SW 1271 (cell line): ENCODE measurements around the gene ANKRD11.
"Not testable (repeated sequence)": the region's sequence is repeated elsewhere in the genome, so short reads cannot be mapped to it uniquely, and the experiment has no call there.

Experiments
- DNase-seq, 2 experiments: peaks; one replicate each; lab custom pipeline; 2025; lab: John Stamatoyannopoulos, UW

ANKRD11 gene

DNA sequence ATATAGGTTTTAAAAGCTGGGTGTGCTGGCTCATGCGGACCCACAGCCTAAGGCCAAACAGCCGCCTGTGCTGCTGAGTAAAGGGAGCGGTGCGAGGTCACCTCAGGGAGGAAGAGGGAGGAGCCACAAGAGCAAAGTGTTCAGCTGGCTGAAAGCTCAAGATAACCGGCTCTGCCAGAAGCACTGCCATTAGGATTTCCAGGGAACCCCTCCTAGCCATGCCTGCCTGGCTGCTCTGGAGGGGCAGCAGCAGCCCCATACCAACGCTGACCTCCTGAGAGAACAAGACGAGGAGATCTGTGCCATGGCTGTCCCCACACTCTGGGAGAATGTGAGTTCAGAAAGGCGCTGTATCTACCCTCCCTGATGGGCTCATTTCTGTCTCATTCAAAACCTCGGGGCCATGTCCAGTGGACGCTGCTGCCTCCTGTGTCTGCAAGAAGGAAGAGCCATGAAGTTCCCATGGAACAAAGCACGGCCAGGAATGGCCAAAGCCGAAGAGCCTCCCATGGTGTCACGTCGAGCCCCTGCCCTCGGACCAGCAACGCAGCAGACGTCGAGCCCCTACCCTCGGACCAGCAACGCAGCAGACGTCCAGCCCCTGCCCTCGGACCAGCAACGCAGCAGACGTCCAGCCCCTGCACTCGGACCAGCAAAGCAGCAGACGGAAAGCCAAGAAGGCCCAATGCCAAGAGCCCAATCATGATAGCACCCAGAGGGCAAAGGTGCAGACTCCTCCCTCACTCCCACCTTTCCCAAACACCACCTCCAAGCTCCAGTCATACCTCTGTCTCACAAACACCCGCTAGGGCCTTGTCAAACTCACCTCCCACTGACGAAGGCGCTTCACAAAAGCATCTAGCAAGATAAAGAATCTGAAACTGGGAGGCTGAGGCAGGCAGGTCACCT is 107.0 kb downstream of the ANKRD11 start:
- DNase-seq = no peak

DNA sequence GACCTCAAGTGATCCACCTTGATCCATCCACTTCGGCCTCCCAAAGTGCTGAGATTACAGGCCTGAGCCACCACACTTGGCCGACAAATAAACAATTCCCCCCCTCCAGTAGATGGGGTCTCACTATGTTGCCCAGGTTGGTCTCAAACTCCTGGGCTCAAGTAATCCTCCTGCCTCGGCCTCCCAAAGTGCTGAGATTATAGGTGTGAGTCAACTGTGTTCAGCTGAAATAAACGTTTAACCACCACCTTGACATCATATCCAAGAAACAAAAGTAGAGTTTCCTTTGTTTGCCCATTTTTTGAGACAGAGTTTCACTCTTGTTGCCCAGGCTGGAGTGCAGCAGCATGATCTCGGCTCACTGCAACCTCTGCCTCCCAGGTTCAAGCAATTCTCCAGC is 107.8 kb downstream of the ANKRD11 start:
- DNase-seq = not testable (repeated sequence)

DNA sequence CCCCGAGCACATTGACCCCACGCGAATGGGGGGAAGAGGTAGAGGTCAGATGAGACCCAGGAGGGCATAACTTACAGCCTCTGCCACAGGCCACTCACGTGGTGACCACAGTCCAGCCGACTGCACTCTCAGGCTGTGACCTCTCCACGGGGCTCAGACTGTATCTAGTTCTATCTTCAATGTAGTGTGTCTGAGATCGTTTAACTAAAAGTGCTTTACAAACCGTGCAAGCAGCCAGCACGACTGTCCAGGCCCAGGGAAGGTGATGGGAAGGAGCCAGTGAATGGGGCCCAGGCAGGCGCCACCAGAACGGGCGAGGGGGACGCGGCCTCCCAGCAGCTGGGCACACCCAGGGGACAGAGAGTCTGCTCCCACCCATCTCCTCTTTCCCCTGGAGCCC is 108.6 kb downstream of the ANKRD11 start:
- DNase-seq = no peak

- no peak for DNase-seq
Measured at GRCh38 chr16:89380681-89381080, 109.7 kb downstream of the ANKRD11 start.

DNA sequence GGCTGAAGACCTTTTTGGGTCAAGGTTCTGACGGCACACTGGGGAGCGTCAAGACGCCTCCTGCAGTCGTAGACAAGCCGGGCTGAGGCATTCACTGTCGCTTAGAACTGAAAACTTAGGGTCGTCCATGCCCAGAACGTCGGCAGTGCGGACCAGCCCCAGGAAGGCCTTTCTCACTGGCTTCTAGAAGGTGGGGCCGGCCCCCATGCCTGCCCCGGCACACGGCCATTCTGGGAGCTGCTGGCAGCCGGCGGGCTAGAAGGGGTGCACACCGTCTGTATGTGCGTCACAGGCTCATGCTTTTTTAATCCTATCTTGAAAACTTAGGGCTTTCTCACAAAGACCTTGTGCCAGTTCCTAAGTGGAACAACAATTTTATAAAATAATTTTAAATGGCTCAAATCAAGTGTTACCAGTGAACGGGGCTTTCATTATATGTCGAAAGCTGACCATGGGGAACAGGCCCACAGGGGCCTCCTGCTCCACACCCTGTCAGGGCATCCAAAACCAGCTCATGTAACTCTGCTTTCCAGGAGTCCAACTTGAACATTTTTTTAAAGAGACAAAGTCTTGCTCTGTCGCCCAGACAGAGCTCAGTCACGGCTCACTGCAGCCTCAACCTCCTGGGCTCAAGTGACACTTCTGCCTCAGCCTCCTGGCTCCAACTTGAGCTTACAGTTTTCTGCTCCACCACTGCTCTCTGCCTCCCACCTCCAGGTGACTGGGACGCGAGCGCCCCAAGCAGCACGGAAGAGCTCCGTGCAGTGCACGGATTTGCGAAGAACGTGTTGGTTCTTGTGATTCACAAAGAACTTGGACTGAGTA is 111.2 kb downstream of the ANKRD11 start:
- DNase-seq = no peak

DNA sequence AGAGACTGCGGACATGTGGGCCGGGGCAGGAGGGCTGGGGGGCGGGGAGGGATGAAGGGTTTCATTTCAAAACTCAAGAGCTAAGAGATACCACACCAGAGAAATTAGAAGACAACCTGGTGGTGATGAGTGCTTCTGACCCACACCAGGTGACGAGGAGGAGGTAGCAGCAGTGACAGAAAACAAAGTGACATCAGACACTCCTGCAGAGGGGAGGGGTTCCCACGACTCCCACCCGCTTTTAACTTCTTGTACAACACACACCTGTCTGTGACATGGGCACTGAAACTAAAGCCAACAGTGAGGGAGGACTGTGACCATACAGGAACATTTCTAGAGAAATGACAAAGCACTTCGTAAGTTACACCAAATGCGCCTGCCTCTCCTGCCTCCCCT is 112.9 kb downstream of the ANKRD11 start:
- DNase-seq = no peak

DNA sequence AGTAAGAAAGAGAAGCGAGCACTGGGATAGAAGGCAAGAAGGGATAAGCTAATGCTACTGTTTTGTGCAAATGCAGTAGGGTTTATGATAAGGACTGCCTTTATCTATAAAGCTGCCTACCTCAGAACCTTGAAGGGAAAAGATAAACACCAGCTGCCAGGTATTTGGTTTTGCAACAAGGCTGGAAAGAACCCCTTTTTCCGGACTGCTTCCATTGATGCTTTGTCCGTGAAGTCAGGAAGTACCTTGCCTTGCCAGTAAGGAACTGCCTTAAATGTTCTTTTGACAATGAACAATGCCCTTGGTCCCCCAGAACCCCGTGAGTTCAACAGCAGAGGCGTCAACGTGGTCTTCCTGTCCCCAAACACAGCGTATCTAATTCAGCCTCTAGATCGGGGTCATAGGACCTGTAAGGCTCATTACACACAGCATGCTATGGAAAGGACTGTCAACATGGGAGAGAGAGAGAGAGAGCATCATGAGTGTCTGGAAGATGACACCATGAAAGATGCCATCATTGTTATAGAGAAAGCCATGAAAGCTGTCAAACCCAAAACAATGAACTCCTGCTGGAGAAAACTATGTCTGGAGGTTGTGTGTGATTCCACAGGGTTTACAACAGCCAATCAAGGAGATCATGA is 113.4 kb downstream of the ANKRD11 start:
- DNase-seq = no peak

DNA sequence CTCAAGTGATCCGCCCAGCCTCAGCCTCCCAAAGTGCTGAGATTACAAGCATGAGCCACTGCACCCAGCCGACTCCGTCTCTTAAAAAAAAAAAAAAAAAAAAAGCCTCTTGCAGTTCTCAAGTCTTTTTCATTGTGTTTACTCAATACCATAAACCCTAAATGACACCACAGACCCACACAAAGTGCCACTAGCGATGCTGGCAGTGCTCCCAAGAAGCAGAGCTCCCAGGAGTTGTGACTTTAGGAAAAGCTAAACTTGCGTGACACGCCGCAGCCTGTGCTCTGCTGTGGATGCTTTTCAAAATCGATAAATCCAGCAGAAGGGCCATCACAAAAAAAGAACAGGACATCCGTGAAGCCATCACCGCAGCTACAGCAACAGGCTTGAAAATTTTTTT is 114.7 kb downstream of the ANKRD11 start:
- DNase-seq = no peak

- no peak for DNase-seq
Measured at GRCh38 chr16:89375021-89375420, 115.3 kb downstream of the ANKRD11 start.

GRCh38 chr16:89374393-89374960 is 115.9 kb downstream of the ANKRD11 start:
- no peak for DNase-seq

GRCh38 chr16:89373355-89374110 is 116.8 kb downstream of the ANKRD11 start:
- no peak for DNase-seq

DNA sequence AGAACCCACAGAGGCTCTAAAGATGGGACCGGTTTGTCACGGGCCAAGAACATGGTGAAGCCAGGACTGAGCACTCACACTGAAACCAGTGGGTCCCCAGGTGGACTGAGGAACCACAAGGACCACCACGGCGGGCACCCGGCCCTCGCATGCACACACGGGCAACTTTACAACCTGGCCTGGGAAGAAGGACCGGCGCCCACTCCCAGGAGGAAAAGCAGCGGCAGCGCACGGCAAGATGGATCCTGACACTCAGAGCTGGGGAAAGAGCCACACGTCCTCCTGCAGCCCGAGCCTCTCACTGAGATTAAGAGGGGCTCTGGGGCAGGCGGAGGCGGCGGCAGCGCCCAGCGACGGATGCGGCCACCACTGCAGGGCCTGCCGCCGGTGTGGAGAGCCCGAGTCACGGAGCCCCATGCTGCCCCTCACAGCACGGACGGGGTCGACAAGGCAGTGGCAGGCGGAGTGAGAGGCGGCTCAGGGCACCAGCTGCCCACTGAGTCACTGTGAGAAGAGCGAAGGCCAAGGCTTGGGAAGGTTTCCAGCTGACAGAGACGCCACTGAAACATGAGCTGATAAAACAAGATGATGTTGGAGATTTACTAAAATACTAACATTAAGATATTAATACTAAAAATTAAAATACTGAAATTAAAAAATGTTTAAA is 118.3 kb downstream of the ANKRD11 start:
- DNase-seq = no peak

- no peak for DNase-seq
Measured at GRCh38 chr16:89371386-89371785, 119.0 kb downstream of the ANKRD11 start.

- DNase-seq = no peak
Measured at GRCh38 chr16:89370601-89371000, 119.8 kb downstream of the ANKRD11 start.

- DNase-seq = no peak
Measured at GRCh38 chr16:89370081-89370511, 120.3 kb downstream of the ANKRD11 start.

GRCh38 chr16:89369266-89369895 is 121.0 kb downstream of the ANKRD11 start:
- DNase-seq = no peak

DNA sequence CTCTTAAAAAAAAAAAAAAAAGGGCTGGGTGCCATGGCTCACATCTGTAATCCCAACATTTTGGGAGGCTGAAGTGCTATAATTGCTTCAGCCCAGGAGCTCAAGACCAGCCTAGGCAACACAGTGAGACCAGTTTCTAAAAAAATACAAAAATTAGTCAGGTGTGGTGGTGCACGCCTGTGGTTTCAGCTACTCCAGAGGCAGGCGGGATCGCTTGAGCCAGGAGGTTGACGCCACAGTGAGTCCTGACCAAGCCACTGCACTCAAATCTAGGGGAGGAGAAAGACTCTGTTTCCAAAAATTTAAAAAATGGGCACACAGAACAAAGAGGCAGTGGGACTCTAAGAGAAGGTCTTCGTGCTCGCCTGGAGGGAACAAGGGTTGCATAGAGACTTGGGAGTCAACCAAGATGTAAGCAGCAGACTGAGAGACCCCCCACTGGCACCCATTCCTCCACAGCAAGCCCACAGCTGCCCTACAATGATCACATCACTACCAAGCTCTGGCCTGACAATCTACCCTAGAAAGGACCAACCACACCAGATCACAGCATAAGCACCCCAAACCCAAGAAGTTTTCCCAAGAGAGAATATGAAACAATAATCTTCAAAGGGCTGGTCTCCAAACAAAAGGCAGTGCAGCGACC is 121.6 kb downstream of the ANKRD11 start:
- DNase-seq = no peak

GRCh38 chr16:89367538-89367915 is 122.8 kb downstream of the ANKRD11 start:
- DNase-seq = no peak

DNA sequence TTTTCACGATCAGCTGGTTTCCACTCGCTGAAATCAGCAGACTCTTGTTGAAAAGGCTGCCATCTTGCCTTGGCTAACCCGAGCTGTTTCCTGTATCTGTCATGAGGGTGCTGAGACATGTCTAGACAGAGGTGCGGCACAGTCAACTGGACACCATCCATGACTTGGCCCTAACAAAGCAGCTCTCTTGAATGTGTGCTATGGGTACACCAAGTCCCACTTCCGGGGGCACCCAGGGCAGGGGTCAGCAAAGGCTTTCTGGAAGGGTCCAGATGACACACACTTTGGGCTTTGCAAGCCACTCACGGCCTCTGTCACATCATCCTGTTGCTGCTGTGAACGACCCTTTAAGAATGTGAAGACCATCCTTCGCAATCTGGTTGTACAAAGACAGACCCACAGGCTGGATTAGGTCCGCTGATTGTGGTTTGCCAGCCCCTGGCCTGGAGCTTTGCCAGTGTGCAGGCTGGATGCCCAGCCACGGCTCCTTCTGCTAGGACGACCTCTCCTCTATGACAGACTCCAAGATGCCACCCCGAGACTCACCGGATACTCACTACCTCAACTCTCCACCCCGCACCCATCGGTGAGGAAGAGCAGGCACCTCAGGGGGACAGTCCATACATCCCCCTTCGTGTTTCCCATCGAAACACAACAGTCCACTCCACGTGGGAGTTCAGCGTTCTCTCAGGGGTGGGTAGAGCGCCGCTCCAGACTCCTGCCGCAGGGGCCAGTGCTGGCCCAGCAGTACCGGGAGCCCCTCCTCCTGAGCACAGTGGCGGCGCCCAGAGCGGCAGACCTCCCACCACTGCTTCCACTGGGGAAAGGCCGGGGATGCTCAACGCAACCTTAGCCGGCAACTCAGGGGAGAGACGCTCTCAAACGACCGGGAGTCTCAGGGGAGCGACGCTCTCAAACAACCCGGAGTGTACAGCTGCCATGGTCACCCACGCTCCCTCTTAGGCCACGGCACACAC is 123.5 kb downstream of the ANKRD11 start:
- DNase-seq = no peak
